GM21723 (cell line): ENCODE data around the gene ERVH48-1.
A peak's percentile ranks its signal among the peaks of the same experiment; 100 is the strongest.
"Not testable (repeated sequence)": the region's sequence is repeated elsewhere in the genome, so short reads cannot be mapped to it uniquely, and the experiment has no call there.

Experiments used
- ATAC-seq: cut with Tn5 transposase; IDR thresholded peaks from one replicate; pipeline ENCODE4 v1.9.1; 2021; ENCODE audit warnings: mild to moderate bottlenecking, moderate library complexity; ENCODE audit not compliant: unreplicated experiment

The ERVH48-1 gene

DNA sequence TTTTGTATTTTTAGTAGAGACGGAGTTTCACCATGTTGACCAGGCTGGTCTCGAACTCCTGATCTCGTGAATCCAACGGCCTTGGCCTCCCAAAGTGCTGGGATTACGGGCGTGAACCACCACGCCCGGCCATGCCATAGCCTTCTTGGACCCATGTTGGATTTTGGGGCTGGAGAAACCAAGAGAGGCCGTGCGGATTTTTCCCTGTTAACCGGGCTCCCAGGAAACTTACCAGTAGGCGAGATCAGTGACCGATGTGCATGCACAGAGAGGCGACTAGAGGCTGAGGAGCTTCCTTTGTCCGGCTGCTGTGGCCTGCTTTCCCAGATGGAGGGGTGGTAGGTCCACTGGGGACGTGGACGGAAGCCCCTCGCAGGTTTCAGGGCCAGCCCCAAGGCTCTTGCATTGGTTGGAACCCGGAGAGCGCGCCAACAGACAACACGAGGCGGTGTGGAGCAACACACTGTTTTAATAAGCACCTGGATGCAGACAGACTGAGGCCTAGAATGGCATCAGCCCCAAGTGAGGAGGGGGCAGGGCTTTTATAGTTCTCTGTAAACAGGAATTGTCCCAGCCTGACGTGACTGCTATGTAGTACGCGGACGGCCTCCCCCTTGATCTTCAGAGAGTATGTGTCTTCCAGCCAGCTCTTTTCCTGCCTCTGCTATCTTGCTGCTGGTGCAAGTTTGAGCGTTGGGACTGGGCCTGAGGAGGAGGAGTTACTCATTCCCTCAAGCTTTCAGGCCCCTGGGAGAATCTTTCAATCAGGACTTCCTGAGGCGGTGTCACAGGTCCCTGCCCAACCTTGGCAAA, at the start of gene ERVH48-1:
ERVH48-1 (minus strand) TSS at position 517 of the 813 bp plus-strand sequence. CDS start 6,624 bp downstream, outside the sequence.
- ATAC-seq: no peak

GRCh38 chr21:42973991-42974831, 48.8 kb upstream of the ERVH48-1 start, which contains the start of gene PKNOX1:
Gene PKNOX1, plus strand, starts transcription at chr21:42974562. Its CDS starts 29,820 bp downstream, at chr21:43004382.
- ATAC-seq: peak; percentile 85

GRCh38 chr21:42973309-42973990, 48.0 kb upstream of the ERVH48-1 start:
- ATAC-seq: no peak

GRCh38 chr21:42971897-42972275, 46.5 kb upstream of the ERVH48-1 start:
- no peak for ATAC-seq

GRCh38 chr21:42970946-42971653, 45.7 kb upstream of the ERVH48-1 start:
- ATAC-seq: no peak

GRCh38 chr21:42969193-42969600, 43.8 kb upstream of the ERVH48-1 start:
- ATAC-seq: no peak

DNA sequence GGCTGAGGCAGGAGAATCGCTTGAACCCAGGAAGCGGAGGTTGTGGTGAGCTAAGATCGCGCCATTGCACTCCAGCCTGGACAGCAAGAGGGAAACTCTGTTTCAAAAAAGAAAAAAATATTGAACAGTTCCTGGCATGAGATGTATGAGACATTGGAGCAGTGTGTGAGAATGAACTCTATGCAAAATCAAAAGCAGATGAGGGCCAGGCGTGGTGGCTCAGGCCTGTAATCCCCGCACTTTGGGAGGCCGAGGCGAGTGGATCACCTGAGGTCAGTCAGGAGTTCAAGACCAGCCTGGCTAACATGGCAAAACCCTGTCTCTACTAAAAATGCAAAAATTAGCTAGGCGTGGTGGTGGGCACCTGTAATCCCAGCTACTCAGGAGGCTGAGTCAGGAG, 42.2 kb upstream of the ERVH48-1 start:
- ATAC-seq: not testable (repeated sequence)

- no peak for ATAC-seq
Observed at GRCh38 chr21:42965211-42965560, 39.8 kb upstream of the ERVH48-1 start.

- no peak for ATAC-seq
Observed at GRCh38 chr21:42964546-42965210, 39.2 kb upstream of the ERVH48-1 start.

DNA sequence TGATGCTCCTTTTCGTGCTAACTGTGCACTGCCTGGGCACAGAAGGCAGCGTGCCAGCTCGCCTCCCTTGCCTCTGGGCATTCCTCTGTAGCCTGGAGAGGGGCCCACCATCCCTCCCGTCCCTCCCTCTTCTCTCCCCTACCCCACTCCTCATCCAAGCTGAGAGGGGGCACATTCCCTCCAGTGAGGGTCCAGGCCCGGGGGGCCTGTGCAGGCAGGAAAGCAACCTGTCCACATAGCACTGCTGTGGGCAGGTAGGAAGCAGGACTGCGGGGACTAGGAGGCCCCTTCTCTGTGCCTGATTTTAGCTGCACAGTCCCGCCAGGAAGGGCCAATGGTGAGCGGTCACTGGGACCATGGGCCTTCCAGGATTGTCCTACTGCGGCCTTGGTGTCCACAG, 38.7 kb upstream of the ERVH48-1 start:
- ATAC-seq: no peak

DNA sequence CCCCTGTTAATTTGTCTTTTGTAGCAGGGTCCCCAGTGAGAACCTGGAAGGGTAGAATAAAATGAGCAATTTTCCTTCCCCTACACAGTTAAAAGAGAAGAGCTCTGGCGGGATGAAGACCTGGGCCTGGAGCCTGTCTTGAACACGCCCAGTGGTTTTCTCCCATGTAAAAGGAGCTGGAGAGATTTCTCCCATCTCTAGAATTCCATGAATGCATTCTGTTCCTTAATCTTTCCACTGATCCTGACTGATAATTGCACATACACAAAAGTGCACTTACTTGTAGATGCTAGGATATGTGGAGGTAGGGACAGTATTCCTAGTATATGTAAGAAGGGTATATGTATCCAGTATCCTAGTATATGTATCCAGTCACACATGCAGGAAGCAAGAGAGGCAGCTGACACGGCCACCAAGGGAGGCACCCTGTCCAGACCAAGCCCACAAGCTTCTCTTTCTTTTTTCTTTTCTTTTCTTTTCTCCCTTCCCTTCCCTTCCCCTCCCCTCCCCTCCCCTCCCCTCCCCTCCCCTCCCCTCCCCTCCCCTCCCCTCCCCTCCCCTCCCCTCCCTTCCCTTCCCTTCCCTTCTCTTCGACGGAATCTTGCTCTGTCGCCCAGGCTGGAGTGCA, 37.1 kb upstream of the ERVH48-1 start:
- no peak for ATAC-seq

DNA sequence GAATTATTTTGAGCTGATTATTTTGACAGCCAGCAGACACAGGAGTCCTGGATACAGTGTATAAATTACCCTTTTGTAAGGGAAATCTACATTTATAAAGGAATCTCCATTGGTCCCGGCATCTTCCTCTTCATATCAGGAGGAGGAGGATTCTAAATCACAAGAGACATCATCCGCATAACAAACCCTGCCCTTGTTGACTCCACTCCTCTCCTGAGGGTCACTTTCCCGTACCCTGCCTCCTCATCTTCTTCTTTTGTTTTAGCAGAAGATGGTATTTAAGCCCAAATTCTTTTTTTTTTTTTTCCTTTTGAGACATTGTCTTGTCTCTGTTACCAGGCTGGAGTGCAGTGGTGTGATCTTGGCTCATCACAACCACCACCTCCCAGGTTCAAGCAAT, 34.3 kb upstream of the ERVH48-1 start:
- no peak for ATAC-seq

- ATAC-seq: not testable (repeated sequence)
Observed at GRCh38 chr21:42958122-42958521, 32.7 kb upstream of the ERVH48-1 start.

GRCh38 chr21:42956824-42957630, 31.6 kb upstream of the ERVH48-1 start:
- no peak for ATAC-seq

- not testable (repeated sequence) for ATAC-seq
Observed at GRCh38 chr21:42951193-42951592, 25.8 kb upstream of the ERVH48-1 start.

GRCh38 chr21:42949094-42949755, 23.8 kb upstream of the ERVH48-1 start:
- ATAC-seq: not testable (repeated sequence)

GRCh38 chr21:42942244-42942643, 16.8 kb upstream of the ERVH48-1 start:
- ATAC-seq: no peak

GRCh38 chr21:42941696-42942085, 16.3 kb upstream of the ERVH48-1 start:
- ATAC-seq: no peak
